ENCODE data around the gene KLHL7. TPM values are rescaled to one million over a fixed set of nuclear protein-coding genes. Genes with fewer than 3 reads are reported as not detected.

The KLHL7 gene
- total and polyA plus RNA-seq, 9 of the 15 experiments (the other 6 are each of a cell fraction or from before 2014, with no cell fraction given), result 4.2 to 63.1 (median 32.3) TPM

GRCh38 chr7:23106057-23106822 lies 655 bp downstream of the KLHL7 start (continued):
- TF ChIP-seq RFX1 (IDR thresholded peaks at IDR 0.05) (no peak), SMAD4 (CRISPR knock-in tag; conservative IDR thresholded peaks at IDR 0.05) (0 out of 2 replicates have a peak, but pooled peaks have one; percentile 13), MIER1 (IDR thresholded peaks at IDR 0.05; ENCODE audit: low read depth) (no peak), ARNT (IDR thresholded peaks at IDR 0.05) (no peak), CEBPZ (IDR thresholded peaks at IDR 0.05; ENCODE audit: borderline replicate concordance, low read depth, low read length) (no peak), RBFOX2 (IDR thresholded peaks at IDR 0.05; ENCODE audit: low read depth, low read length) (no peak), REST (IDR thresholded peaks at IDR 0.05; ENCODE audit: borderline replicate concordance) (no peak), REST (CRISPR knock-in tag; IDR thresholded peaks at IDR 0.05; ENCODE audit: low read depth) (no peak), L3MBTL2 (IDR thresholded peaks at IDR 0.05) (0 out of 2 replicates have a peak, but pooled peaks have one; percentile 10), NCOR1 (IDR thresholded peaks at IDR 0.05) (no peak), ZBTB7A (IDR thresholded peaks at IDR 0.05; ENCODE audit: borderline replicate concordance, control insufficient read depth, low read depth, low read length) (peak; percentile 71; the same call in 1 of the 2 replicates), IFI16 (CRISPR knock-in tag; IDR thresholded peaks at IDR 0.05) (no peak), MTA3 (IDR thresholded peaks at IDR 0.05; ENCODE audit: borderline replicate concordance) (0 out of 2 replicates have a peak, but pooled peaks have one; percentile 16), KAT8 (IDR thresholded peaks at IDR 0.05; ENCODE audit: low read depth) (no peak)

Data from K562 (cell line).